Stimulated activated CD4-positive, alpha-beta T cell treated with anti-CD3 and anti-CD28 coated beads, Interleukin-2, amount 100 ng/mL, for 4 hours (primary cell): ENCODE measurements around the gene PCDHB2.
"Not testable (repeated sequence)": the region's sequence is repeated elsewhere in the genome, so short reads cannot be mapped to it uniquely, and the experiment has no call there.

Source experiments
- DNase-seq: peaks from one replicate; pipeline ENCODE4 v3.0.0-alpha.2; 2020; ENCODE audit warnings: low read depth

PCDHB2 gene

GRCh38 chr5:141135718-141136266 is 41.4 kb downstream of the PCDHB2 start:
- no peak for DNase-seq

- not testable (repeated sequence) for DNase-seq
Measured at GRCh38 chr5:141137346-141137745, 42.9 kb downstream of the PCDHB2 start.
